ENCODE data around the gene CAMTA1. TPM values are rescaled to one million over a fixed set of nuclear protein-coding genes. Genes with fewer than 3 reads are reported as not detected.
A peak's percentile ranks its signal among the peaks of the same experiment; 100 is the strongest.

The CAMTA1 gene
- total RNA-seq, 1 experiment from 2014 or later = 50.3 TPM

GRCh38 chr1:6858596-6858995, 73.3 kb downstream of the CAMTA1 start:
- DNase-seq = no peak
- no peaks in the 10 kb centered on the region for H3K9me3 Mint-ChIP-seq (ENCODE audit: low read depth, unreplicated experiment)
- H3K27ac Mint-ChIP-seq (ENCODE audit: unreplicated experiment) = no peak overlapping the region
- peaks cover 3% of the 10 kb centered on the region for H3K36me3 Mint-ChIP-seq (ENCODE audit: insufficient read depth, unreplicated experiment)
- H3K4me1 Mint-ChIP-seq (ENCODE audit: low read depth, unreplicated experiment) = peaks cover 43% of the 10 kb centered on the region
- no peak overlapping the region for H3K4me3 Mint-ChIP-seq (ENCODE audit: low read depth, unreplicated experiment)
- TF ChIP-seq CTCF (IDR thresholded peaks at IDR 0.05; ENCODE audit: unreplicated experiment) = no peak
- intact Hi-C loops (cut with micrococcal nuclease; ENCODE audit: unreplicated experiment) = no loop called here
- CTCF ChIA-PET = no interaction called here
- no peaks in the 10 kb centered on the region for H3K27me3 Mint-ChIP-seq (ENCODE audit: unreplicated experiment)
- BruUV-seq (replicated peaks) = no TSS peak

DNA sequence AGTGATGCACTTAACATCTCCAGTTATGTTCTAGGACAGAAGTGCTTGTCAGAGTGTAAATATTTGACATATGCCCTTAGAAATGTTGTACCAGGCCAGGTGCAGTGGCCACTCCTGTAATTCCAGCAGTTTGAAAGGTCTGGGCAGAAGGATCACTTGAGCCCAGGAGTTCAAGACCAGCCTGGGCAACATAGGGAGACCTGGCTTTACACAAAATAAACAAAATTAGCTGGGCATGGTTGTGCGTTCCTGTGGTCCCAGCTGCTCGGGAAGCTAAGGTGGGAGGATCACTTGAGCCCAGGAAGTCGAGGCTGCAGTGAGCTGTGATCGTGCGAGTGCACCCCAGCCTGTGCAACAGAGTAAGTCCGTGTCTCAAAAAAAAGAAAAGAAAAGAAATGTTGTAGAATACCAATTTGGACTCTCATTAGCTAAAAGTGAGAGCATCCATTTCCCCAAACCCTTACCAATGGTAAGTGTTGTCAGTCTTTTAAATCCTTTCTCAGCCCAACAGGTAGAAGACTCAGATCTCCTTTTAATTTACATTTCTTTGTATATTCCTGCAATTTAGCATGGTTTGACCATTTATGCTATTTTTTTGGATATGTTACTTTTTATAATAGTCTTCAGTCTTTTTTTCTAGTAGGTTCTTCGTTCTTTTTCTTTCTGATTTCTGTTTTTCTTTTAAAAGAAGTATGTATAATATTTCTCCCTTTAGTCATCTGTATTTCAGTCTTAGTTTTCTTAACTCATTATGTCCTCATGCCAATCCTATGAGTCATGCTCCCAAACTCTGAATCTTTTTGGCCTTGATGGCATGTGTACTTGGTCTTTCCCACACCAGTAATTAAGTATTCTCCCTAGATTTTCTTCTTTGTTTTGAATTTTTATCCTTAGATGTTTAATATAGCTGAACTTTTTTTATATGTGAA, 74.4 kb downstream of the CAMTA1 start:
- Mint-ChIP-seq H3K9me3 (ENCODE audit: low read depth, unreplicated experiment) (no peaks in the 10 kb centered on the region), H3K27me3 (ENCODE audit: unreplicated experiment) (no peaks in the 10 kb centered on the region), H3K36me3 (ENCODE audit: insufficient read depth, unreplicated experiment) (peaks cover 3% of the 10 kb centered on the region), H3K4me1 (ENCODE audit: low read depth, unreplicated experiment) (peaks cover 54% of the 10 kb centered on the region), H3K27ac (ENCODE audit: unreplicated experiment) (peak overlapping the region; percentile 28), H3K4me3 (ENCODE audit: low read depth, unreplicated experiment) (peak overlapping the region; percentile 0)
- intact Hi-C loops (cut with micrococcal nuclease; ENCODE audit: unreplicated experiment) = loop anchor here (5.0 kb wide), 1 partner anchor 37 kb away; no protein-coding TSS in a partner anchor
- CTCF ChIA-PET = no interaction called here
- DNase-seq = peak; percentile 32
- TF ChIP-seq CTCF (IDR thresholded peaks at IDR 0.05; ENCODE audit: unreplicated experiment) = no peak
- BruUV-seq (replicated peaks) = no TSS peak

GRCh38 chr1:6860401-6860800, 75.1 kb downstream of the CAMTA1 start:
- peak; percentile 63 for DNase-seq
- peak overlapping the region; percentile 0 for H3K4me3 Mint-ChIP-seq (ENCODE audit: low read depth, unreplicated experiment)
- BruUV-seq (replicated peaks) = no TSS peak

GRCh38 chr1:6861075-6861724, 75.9 kb downstream of the CAMTA1 start:
- no TSS peak for BruUV-seq (replicated peaks)
- Mint-ChIP-seq H3K9me3 (ENCODE audit: low read depth, unreplicated experiment) (no peaks in the 10 kb centered on the region), H3K4me1 (ENCODE audit: low read depth, unreplicated experiment) (peaks cover 55% of the 10 kb centered on the region), H3K27ac (ENCODE audit: unreplicated experiment) (no peak overlapping the region), H3K4me3 (ENCODE audit: low read depth, unreplicated experiment) (no peak overlapping the region), H3K36me3 (ENCODE audit: insufficient read depth, unreplicated experiment) (no peaks in the 10 kb centered on the region), H3K27me3 (ENCODE audit: unreplicated experiment) (no peaks in the 10 kb centered on the region)
- intact Hi-C loops (cut with micrococcal nuclease; ENCODE audit: unreplicated experiment) = loop anchor here (5.0 kb wide), 1 partner anchor 39 kb away; no protein-coding TSS in a partner anchor
- TF ChIP-seq CTCF (IDR thresholded peaks at IDR 0.05; ENCODE audit: unreplicated experiment) = no peak
- CTCF ChIA-PET = no interaction called here
- DNase-seq = no peak

More at GRCh38 chr1:6860401-6860800, 75.1 kb downstream of the CAMTA1 start:
- Mint-ChIP-seq H3K9me3 (ENCODE audit: low read depth, unreplicated experiment) (no peaks in the 10 kb centered on the region), H3K4me1 (ENCODE audit: low read depth, unreplicated experiment) (peaks cover 55% of the 10 kb centered on the region), H3K27me3 (ENCODE audit: unreplicated experiment) (no peaks in the 10 kb centered on the region), H3K36me3 (ENCODE audit: insufficient read depth, unreplicated experiment) (peaks cover 3% of the 10 kb centered on the region), H3K27ac (ENCODE audit: unreplicated experiment) (peak overlapping the region; percentile 28)
- TF ChIP-seq CTCF (IDR thresholded peaks at IDR 0.05; ENCODE audit: unreplicated experiment) = no peak
- CTCF ChIA-PET = no interaction called here
- intact Hi-C loops (cut with micrococcal nuclease; ENCODE audit: unreplicated experiment) = loop anchor here (5.0 kb wide), 1 partner anchor 38 kb away; no protein-coding TSS in a partner anchor
